IMR-90 (cell line): Measurements from ENCODE around the gene SDC1.

ENCODE experiments used
- CTCF ChIP-seq: conservative IDR thresholded peaks from 2 replicates; pipeline ENCODE4 v1.5.1; 2012; ENCODE audit warnings: mild to moderate bottlenecking, low read depth, low read length, improper control_type of control experiment
- POLR2A ChIP-seq: IDR thresholded peaks from 2 replicates; pipeline ENCODE4 v1.6.1; 2012; ENCODE audit warnings: mild to moderate bottlenecking, low read depth, low read length
- RAD21 ChIP-seq: IDR thresholded peaks from 2 replicates; pipeline ENCODE4 v1.6.1; 2012; ENCODE audit warnings: low read length, improper control_type of control experiment
- RFX5 ChIP-seq: IDR thresholded peaks from 2 replicates; pipeline ENCODE4 v1.8.0; 2012; ENCODE audit warnings: low read depth, mild to moderate bottlenecking, low read length, moderate library complexity
- SMC3 ChIP-seq: fragments of 150-350 bp; IDR thresholded peaks from 2 replicates; pipeline ENCODE4 v1.6.1; 2016; ENCODE audit warnings: low read depth, mild to moderate bottlenecking, antibody characterized with exemption, low read length, moderate library complexity
- USF2 ChIP-seq: fragments of 150-350 bp; IDR thresholded peaks from 2 replicates; pipeline ENCODE4 v1.6.1; 2017; ENCODE audit warnings: mild to moderate bottlenecking, antibody characterized with exemption, low read length, low read depth

- TF ChIP-seq CTCF (no peak), POLR2A (no peak), USF2 (no peak), RFX5 (no peak), RAD21 (no peak), SMC3 (no peak)
These were observed 33.0 kb downstream of the SDC1 start for GRCh38 chr2:20191714-20192569.
